Left ventricle myocardium superior (tissue), 1 donor: ENCODE measurements around the gene CLIP3. TPM values are rescaled to one million over a fixed set of nuclear protein-coding genes. Genes with fewer than 3 reads are reported as not detected.
"Not testable (repeated sequence)": the region's sequence is repeated elsewhere in the genome, so short reads cannot be mapped to it uniquely, and the experiment has no call there.

ENCODE experiments used
- ATAC-seq: fragments of 200-7000 bp; cut with Tn5 transposase; one replicate; pipeline ENCODE4 v1.9.1; 2020; ENCODE audit warnings: mild to moderate bottlenecking, moderate library complexity
- DNase-seq: peaks from one replicate; pipeline ENCODE4 v3.0.0-alpha.2; 2020
- intact Hi-C: fragments of 100-400 bp; cut with micrococcal nuclease; formaldehyde crosslinking; loops from one replicate; pipeline ENCODE4 v1.11.0; 2022
- total RNA-seq: library from RNA; stranded (reverse); fragmentation: NEBNext Ultra II Directional; extraction: Animal tissue kit (Norgen Biotek cat#: 25700); gene quantifications from one replicate; pipeline ENCODE4 v1.2.1, GENCODE V29; 2021
- donor health status: DM: no; HTN: yes; CAD: no; lungs with severe emphysema.

Gene CLIP3
- total RNA-seq, 1 donor from 2014 or later: 5.0 TPM

- no peak for DNase-seq
- no peak for ATAC-seq
- intact Hi-C loops: no loop called here
Measured at GRCh38 chr19:36051236-36051635, 18.6 kb upstream of the CLIP3 start.

DNA sequence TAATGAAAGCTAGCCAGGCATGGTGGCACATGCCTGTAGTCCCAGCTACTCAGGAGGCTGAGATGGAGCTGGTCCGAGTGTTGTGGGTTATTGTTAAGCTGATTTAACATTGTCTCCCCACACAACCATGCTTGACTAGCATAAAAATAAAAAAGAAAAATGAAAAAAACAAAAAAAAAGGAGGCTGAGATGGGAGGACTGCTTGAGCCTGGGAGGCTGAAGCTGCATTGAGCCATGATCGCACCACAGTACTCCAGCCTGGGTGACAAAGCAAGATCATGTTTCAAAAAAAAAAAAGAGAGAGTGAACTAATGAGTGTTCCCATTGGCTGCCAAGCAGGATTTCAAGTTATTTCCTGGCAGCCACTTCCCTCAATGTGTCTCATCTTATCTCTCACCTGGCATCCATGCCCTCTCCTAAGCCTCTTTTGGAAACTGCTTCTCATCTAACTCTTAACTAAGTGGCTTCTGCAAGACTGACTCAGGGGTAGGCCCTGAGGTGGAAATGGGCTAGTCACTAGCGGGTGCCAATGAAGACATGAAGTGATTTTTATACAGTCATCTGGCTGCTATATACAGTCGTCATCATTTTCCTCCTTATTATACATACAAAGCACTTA lies 16.5 kb upstream of the CLIP3 start:
- DNase-seq (no peak), ATAC-seq (no peak)
- intact Hi-C loops: no loop called here

DNA sequence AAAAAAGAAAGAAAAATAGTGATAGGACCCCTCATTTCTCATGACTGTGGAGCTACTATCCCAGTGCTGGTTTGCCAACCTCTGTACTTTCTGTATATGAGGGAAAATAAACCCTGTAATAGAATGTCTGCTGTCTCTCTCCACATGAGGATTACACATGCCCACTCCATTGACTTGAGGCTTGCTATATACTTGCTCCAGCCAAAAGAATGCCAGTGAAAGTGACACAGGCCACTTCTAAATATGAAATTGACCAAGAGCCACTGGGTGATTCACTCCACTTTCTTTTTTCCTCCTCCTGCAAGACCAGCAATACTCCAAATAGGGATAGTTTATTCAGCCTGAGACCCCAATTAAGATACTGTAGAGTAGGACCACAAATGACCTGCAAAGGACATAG lies 15.2 kb upstream of the CLIP3 start:
- intact Hi-C loops: no loop called here
- no peak for DNase-seq
- ATAC-seq: no peak

DNA sequence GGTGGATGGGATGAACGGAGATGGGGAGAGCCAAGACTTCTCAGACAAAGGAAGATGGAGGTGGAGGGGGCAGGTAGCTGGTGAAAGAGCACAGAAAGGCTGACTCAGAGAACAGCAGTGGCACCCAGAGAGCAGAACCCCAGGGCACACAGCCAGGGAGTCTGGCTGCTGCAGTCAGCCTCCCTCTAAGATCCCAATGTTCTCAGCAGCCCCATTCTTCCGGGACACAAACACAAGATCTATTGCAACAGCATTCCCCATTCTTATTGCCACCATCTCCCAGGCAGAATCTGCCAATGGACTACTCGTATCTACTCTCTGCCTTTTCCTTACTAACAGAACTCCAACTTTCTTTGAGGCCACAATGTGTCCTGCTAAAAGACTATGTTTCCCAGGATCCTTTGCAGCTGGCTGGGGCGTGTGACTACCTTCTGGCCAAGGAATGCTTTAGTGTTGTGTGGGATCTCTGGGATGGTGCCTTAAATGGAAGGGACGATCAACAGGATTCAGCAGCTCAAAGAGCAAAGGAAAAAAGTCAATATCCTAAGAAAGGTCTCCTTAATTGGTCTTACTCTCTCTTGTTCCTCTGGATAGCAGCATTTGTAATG lies 13.9 kb upstream of the CLIP3 start:
- intact Hi-C loops: no loop called here
- DNase-seq: no peak
- no peak for ATAC-seq

DNA sequence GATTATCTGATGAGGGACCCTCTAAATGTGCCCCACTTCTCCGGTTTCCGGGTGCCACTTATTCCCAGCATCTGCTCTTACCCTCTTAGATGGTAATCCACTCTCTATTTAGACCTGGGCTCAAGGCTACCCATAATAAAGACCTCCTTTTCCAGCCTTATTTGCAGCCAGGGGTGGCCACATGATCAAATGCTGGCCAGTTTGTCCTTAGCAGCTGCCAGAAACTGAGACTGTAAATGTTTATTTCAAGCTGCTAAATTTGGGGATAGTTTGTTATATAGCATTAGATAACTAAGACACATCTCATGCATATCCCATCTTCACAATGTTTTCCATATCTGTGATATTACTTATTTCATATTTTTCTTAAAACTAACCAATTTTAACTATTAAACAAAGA lies 11.3 kb upstream of the CLIP3 start:
- ATAC-seq (no peak), DNase-seq (no peak)
- intact Hi-C loops: no loop called here

- peak; percentile 57 for ATAC-seq
- intact Hi-C loops: no loop called here
Measured at GRCh38 chr19:36041831-36042230, 9.2 kb upstream of the CLIP3 start.

DNA sequence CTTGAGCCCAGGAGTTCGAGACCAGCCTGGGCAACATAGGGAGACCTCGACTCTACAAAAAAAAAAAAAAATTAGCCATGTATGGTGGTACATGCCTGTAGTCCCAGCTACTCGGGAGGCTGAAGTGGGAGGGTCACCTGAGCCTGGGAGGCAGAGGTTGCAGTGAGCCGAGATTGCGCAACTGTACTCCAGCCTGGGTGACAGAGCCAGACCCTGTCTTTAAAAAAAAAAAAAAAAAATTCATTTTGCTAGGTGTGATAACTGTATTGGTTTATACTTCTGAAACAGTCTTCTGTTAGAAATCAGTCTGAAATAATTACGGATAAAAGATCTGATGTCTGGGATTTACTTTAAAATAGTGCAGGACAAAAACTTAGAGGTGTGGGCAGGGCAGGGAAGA lies 8.4 kb upstream of the CLIP3 start:
- intact Hi-C loops, ATAC-seq, DNase-seq: not testable (repeated sequence)

More at GRCh38 chr19:36041831-36042230, 9.2 kb upstream of the CLIP3 start:
- DNase-seq: no peak

DNA sequence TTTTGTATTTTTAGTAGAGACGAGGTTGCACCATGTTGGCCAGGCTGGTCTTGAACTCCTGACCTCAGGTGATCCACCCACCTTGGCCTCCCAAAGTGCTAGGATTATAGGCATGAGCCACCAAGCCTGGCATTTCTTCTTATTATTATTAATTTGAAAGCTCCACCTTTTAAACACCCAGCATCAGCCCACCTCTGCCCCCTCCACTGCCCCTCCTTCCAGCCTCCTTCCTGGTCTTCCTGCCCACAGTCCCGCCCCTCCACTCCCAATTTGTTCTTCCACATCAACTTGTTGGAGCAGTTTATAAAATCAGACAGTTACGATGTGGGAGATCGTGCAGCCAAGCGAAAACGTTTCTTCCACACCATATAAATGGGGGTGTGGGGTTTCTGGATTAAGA lies 7.8 kb upstream of the CLIP3 start:
- no peak for ATAC-seq
- intact Hi-C loops: no loop called here

DNA sequence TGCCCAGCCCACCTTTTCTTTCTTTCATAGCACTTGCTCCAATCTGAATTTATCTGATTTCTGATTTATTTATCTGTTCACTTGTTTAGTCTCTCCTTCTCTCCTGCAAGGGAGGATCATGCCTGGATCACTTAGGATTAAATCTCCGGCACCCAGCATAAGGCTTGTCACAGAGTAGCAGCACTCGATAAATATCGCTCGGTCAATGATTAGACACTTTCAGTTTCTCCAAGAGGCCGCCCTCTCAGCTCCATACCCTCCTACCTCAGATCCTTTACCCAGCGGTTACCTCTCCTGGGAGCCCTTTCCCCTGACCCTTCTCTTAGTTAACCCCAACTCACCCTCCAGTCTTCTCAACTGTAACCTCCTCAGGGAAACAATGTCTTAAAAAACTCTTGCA lies 1.4 kb downstream of the CLIP3 start:
- intact Hi-C loops: no loop called here
- DNase-seq (no peak), ATAC-seq (no peak)

More for the DNA sequence above, 7.8 kb upstream of the CLIP3 start:
- DNase-seq: no peak

DNA sequence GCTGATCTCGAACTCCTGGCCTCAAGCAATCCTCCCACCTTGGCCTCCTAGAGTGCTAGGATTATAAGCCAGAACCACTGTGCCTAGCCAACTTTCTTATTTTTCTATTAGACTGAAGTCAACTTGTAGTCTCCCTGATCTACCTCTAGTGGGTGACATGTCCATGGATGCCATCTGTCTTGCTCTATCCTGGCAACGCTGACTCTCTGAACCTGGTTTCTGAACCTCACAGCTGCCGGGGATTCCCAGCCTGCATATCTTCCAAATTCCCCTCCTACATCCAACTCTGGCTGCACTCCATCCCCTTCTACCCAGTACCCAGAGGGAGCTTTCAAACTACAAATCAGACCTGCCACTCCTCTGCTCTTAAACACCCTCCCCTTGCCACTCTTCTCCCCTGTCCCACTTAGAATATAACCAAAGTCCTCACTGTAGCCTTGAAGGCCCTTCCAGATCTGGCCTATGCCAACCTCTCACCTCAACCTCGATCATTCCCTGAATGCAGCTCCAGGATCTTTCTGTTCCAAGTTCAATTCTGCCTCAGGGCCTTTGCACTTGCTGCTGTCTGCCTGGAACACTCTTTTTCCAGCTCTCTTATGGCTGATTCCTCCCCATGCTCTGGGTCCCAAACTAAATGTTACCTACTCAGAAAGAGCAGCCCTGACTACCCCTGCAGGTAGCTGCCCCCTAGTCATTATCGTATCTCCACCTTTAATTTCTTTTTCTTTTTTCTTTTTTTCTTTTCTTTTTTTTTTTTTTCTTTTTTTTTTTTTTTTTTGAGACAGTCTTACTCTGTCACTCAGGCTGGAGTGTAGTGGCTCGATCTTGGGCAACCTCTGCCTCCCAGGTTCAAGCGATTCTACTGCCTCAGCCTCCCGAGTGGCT lies 2.2 kb downstream of the CLIP3 start:
- DNase-seq (no peak), ATAC-seq (no peak)
- intact Hi-C loops: no loop called here

DNA sequence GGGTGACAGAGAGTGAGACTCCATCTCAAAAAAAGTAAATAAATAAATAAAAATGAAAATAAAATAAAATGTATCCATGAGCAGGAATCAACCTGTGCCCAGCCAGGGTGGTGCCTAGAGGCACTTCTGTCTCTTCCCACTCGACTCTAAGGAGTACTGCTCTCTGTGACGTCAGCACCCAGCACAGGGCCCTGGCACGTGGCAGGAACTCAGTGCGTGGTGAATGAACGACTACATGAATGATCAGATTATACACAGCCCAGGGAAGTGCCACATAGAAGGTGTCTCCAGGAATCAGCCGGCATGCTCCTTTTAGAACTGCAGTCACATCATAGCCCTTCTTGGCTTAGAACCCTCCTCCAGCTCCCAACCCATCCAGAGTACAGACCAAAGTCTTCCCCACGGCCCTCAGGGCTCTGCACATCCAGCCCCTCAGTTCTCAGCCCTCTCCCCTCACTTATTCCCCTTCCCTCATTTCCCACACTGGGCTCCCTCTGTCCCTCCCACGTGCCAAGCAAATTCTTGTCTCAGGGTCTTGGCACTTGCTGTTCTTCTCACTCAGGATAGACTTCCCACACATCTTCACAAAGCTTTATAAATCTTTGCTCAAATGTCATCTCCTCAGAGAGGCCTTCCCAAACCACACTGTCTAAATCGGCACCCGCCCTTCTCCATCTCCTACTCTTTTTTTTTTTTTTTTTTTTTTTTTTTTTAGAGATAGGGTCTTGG lies 4.2 kb downstream of the CLIP3 start:
- no peak for ATAC-seq
- intact Hi-C loops: no loop called here

GRCh38 chr19:36027696-36028095 lies 5.0 kb downstream of the CLIP3 start:
- intact Hi-C loops: no loop called here
- no peak for DNase-seq
- ATAC-seq: no peak

More for the DNA sequence above, 4.2 kb downstream of the CLIP3 start:
- DNase-seq: no peak

GRCh38 chr19:36026091-36026876 lies 6.4 kb downstream of the CLIP3 start:
- intact Hi-C loops: no loop called here

GRCh38 chr19:36025541-36025940 lies 7.1 kb downstream of the CLIP3 start:
- ATAC-seq (no peak), DNase-seq (no peak)
- intact Hi-C loops: no loop called here

More at GRCh38 chr19:36026091-36026876, 6.4 kb downstream of the CLIP3 start:
- DNase-seq (no peak), ATAC-seq (no peak)

DNA sequence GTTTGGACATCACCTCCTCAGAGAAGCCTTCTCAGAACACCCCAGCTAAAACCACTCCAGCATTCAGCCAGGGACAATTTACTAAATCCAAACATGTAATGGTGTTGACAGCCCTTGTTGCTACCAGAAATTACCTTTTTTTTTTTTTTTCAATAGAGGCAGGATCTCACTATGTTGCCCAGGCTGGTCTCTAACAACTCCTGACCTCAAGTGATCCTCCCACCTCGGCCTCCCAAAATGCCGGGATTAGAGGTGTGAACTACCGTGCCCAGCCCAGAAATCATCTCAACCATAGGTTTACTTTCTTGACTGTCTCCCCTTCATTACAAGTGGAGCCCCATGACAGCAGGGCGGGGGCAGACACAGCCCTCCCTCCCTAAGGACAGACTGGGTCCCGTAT lies 9.2 kb downstream of the CLIP3 start:
- no peak for DNase-seq
- ATAC-seq: no peak
- intact Hi-C loops: no loop called here

DNA sequence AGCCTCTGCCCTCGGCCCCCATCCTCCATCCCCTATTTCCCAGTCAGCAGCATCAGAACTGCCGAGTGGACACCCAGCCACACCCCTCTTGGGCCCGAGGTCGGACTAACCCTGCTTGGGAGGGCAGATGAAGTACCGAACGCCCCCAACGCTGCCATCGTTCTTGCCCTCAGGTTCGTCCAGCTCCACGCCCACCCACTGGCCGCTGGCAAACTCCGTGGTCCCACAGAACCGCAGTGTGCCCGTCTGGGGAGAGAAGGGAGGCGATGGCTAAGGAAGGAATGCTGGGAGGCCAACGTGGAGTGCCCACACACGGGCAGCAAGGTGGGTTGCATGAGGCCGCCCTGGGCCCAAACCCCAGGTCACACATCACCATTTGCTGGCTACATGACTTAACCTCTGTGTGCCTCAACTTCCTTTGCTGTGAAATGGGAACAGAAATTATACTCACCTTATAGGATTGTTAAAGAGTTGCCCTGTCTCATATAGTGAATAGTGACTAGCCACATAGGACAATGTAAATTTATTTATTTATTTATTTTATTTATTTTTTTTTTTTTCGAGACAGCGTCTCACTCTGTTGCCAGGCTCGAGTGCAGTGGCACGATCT lies 13.5 kb downstream of the CLIP3 start:
- intact Hi-C loops: no loop called here
- no peak for ATAC-seq
- DNase-seq: no peak

- intact Hi-C loops: no loop called here
- ATAC-seq (peak; percentile 98), DNase-seq (peak; percentile 100)
Measured at GRCh38 chr19:36014012-36014924, 18.4 kb downstream of the CLIP3 start, which contains the start of gene ALKBH6. ALKBH6 (minus strand) TSS chr19:36014213; CDS start chr19:36013397, 816 bp downstream.
